GM12872 (cell line): ENCODE results near the gene PTPN6.

Experiments
- TF ChIP-seq, protein P1 (sequence below): IDR thresholded peaks from 3 replicates; pipeline ENCODE4 v1.5.1; 2011; ENCODE audit warnings: low read depth, mild to moderate bottlenecking, low read length, moderate library complexity; ENCODE audit not compliant: insufficient read depth

Gene PTPN6

DNA sequence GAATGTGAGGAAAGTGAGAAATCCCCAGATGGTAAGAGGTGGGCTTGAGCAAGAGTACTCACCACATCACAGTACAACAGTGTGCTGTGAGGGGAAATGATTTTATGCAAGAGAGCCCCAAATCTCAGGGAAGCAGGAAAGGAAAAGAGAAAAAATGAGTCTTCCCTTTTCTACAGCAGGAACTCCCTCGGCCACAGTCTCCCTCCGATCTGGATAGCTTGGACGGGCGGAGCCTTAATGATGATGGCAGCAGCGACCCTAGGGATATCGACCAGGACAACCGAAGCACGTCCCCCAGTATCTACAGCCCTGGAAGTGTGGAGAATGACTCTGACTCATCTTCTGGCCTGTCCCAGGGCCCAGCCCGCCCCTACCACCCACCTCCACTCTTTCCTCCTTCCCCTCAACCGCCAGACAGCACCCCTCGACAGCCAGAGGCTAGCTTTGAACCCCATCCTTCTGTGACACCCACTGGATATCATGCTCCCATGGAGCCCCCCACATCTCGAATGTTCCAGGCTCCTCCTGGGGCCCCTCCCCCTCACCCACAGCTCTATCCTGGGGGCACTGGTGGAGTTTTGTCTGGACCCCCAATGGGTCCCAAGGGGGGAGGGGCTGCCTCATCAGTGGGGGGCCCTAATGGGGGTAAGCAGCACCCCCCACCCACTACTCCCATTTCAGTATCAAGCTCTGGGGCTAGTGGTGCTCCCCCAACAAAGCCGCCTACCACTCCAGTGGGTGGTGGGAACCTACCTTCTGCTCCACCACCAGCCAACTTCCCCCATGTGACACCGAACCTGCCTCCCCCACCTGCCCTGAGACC, 15.6 kb upstream of the PTPN6 start:
- TF ChIP-seq, protein P1, sequence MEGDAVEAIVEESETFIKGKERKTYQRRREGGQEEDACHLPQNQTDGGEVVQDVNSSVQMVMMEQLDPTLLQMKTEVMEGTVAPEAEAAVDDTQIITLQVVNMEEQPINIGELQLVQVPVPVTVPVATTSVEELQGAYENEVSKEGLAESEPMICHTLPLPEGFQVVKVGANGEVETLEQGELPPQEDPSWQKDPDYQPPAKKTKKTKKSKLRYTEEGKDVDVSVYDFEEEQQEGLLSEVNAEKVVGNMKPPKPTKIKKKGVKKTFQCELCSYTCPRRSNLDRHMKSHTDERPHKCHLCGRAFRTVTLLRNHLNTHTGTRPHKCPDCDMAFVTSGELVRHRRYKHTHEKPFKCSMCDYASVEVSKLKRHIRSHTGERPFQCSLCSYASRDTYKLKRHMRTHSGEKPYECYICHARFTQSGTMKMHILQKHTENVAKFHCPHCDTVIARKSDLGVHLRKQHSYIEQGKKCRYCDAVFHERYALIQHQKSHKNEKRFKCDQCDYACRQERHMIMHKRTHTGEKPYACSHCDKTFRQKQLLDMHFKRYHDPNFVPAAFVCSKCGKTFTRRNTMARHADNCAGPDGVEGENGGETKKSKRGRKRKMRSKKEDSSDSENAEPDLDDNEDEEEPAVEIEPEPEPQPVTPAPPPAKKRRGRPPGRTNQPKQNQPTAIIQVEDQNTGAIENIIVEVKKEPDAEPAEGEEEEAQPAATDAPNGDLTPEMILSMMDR = no peak

DNA sequence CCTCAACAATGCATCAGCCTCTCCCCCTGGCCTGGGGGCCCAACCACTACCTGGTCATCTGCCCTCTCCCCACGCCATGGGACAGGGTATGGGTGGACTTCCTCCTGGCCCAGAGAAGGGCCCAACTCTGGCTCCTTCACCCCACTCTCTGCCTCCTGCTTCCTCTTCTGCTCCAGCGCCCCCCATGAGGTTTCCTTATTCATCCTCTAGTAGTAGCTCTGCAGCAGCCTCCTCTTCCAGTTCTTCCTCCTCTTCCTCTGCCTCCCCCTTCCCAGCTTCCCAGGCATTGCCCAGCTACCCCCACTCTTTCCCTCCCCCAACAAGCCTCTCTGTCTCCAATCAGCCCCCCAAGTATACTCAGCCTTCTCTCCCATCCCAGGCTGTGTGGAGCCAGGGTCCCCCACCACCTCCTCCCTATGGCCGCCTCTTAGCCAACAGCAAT, 14.9 kb upstream of the PTPN6 start:
- TF ChIP-seq, protein P1 = no peak

DNA sequence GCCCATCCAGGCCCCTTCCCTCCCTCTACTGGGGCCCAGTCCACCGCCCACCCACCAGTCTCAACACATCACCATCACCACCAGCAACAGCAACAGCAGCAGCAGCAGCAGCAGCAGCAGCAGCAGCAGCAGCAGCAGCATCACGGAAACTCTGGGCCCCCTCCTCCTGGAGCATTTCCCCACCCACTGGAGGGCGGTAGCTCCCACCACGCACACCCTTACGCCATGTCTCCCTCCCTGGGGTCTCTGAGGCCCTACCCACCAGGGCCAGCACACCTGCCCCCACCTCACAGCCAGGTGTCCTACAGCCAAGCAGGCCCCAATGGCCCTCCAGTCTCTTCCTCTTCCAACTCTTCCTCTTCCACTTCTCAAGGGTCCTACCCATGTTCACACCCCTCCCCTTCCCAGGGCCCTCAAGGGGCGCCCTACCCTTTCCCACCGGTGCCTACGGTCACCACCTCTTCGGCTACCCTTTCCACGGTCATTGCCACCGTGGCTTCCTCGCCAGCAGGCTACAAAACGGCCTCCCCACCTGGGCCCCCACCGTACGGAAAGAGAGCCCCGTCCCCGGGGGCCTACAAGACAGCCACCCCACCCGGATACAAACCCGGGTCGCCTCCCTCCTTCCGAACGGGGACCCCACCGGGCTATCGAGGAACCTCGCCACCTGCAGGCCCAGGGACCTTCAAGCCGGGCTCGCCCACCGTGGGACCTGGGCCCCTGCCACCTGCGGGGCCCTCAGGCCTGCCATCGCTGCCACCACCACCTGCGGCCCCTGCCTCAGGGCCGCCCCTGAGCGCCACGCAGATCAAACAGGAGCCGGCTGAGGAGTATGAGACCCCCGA, 14.3 kb upstream of the PTPN6 start:
- TF ChIP-seq, protein P1 = no peak

DNA sequence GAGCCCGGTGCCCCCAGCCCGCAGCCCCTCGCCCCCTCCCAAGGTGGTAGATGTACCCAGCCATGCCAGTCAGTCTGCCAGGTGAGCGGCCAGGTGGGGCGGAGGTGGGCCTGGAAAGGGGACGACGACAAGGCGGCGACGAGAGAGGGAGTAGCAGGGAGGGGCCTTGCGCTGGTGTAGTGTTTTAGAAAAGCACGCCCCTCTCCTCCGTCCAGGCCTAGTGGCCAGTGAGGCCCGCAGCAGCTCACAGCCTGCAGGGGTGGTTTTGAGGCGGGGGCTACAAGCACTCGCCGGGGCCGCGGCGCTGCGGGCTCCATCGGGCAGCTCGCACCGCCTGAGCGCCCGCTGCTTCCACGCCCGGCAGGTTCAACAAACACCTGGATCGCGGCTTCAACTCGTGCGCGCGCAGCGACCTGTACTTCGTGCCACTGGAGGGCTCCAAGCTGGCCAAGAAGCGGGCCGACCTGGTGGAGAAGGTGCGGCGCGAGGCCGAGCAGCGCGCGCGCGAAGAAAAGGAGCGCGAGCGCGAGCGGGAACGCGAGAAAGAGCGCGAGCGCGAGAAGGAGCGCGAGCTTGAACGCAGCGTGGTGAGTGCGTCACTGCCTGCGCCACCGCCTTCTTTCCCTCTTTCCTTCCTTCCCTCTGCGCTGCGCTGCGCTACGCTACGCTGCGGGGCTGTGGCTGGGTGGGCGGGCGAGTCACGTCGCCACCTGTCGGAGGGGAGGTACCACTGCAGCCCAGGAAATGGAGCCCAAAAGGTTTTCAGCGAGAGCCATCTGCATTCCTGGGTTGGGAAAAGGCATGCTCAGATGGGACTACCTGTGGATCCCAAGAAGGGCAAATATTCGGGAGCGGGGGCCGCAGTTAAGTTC, 13.4 kb upstream of the PTPN6 start:
- TF ChIP-seq, protein P1 = peak; percentile 96

DNA sequence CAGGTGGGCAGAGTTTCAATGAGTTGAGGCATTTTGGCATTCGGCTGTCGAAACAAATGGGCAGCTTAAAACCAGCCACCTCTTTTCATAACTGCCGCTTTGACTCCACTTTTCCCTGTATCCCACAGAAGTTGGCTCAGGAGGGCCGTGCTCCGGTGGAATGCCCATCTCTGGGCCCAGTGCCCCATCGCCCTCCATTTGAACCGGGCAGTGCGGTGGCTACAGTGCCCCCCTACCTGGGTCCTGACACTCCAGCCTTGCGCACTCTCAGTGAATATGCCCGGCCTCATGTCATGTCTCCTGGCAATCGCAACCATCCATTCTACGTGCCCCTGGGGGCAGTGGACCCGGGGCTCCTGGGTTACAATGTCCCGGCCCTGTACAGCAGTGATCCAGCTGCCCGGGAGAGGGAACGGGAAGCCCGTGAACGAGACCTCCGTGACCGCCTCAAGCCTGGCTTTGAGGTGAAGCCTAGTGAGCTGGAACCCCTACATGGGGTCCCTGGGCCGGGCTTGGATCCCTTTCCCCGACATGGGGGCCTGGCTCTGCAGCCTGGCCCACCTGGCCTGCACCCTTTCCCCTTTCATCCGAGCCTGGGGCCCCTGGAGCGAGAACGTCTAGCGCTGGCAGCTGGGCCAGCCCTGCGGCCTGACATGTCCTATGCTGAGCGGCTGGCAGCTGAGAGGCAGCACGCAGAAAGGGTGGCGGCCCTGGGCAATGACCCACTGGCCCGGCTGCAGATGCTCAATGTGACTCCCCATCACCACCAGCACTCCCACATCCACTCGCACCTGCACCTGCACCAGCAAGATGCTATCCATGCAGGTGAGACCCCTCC, 12.6 kb upstream of the PTPN6 start:
- TF ChIP-seq, protein P1 = no peak

DNA sequence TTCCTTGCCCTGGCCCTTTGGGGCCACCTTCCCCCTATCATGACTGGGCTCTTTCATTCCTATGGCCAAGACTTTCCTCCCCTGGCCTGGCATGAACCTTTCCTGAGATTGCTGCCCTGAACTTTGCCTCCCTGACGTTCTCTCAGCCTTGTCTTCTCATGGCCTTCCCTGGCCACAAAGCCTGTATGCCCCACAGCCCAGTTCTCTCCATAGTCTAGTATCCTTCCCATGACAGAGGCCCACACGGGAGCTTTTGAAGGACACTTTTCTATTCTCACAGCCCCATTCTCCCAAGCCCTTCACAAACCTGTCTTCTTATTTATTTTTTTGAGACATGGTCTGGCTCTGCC, 12.0 kb upstream of the PTPN6 start:
- TF ChIP-seq, protein P1 = no peak
